H9 (cell line): ENCODE results near the gene SIAH2. TPM values are rescaled to one million over a fixed set of nuclear protein-coding genes. Genes with fewer than 3 reads are reported as not detected.
A peak's percentile ranks its signal among the peaks of the same experiment; 100 is the strongest.

Source experiments
- DNase-seq: peaks from one replicate; pipeline ENCODE4 v3.0.0-alpha.2; 2017
- H2AFZ ChIP-seq: one replicate; pipeline ENCODE4 v1.6.1; 2013; ENCODE audit warnings: mild to moderate bottlenecking, low read length, control low read depth, moderate library complexity
- H2AK5ac ChIP-seq: 2 replicates; pipeline ENCODE4 v1.6.1; 2013; ENCODE audit warnings: low read length, control low read depth, mixed read lengths; ENCODE audit not compliant: insufficient read length
- H2BK120ac ChIP-seq: one replicate; pipeline ENCODE4 v1.6.1; 2013; ENCODE audit warnings: low read depth, mild to moderate bottlenecking, low read length, control low read depth, inconsistent platforms; ENCODE audit not compliant: poor library complexity, severe bottlenecking
- H2BK12ac ChIP-seq: 2 replicates; pipeline ENCODE4 v1.6.1; 2013; ENCODE audit warnings: low read length, control low read depth, mixed read lengths, low read depth; ENCODE audit not compliant: insufficient read length
- H2BK15ac ChIP-seq: 2 replicates; pipeline ENCODE4 v1.6.1; 2013; ENCODE audit warnings: low read depth, low read length, control low read depth
- H2BK20ac ChIP-seq: one replicate; pipeline ENCODE4 v1.6.1; 2013; ENCODE audit warnings: low read depth, mild to moderate bottlenecking, low read length, control low read depth, inconsistent platforms; ENCODE audit not compliant: poor library complexity, severe bottlenecking
- H2BK5ac ChIP-seq: 2 replicates; pipeline ENCODE4 v1.6.1; 2013; ENCODE audit warnings: low read length, control low read depth, mixed read lengths; ENCODE audit not compliant: insufficient read length
- H3K14ac ChIP-seq: 2 replicates; pipeline ENCODE4 v1.6.1; 2013; ENCODE audit warnings: low read length, control low read depth; ENCODE audit not compliant: insufficient read depth
- H3K18ac ChIP-seq: 2 replicates; pipeline ENCODE4 v1.6.1; 2013; ENCODE audit warnings: low read depth, mild to moderate bottlenecking, mixed read lengths, low read length, control low read depth; ENCODE audit not compliant: insufficient read length
- H3K23ac ChIP-seq: 2 replicates; pipeline ENCODE4 v1.6.1; 2013; ENCODE audit warnings: low read length, control low read depth, mixed read lengths, low read depth; ENCODE audit not compliant: insufficient read length
- H3K23me2 ChIP-seq: 2 replicates; pipeline ENCODE4 v1.6.1; 2013; ENCODE audit warnings: low read depth, mild to moderate bottlenecking, mixed read lengths, low read length, control low read depth; ENCODE audit not compliant: insufficient read length, poor library complexity, severe bottlenecking
- H3K27ac ChIP-seq: 2 replicates; pipeline ENCODE4 v1.5.1; 2013; ENCODE audit warnings: low read length, control low read depth, mixed read lengths, low read depth; ENCODE audit not compliant: insufficient read length
- H3K27me3 ChIP-seq: 2 replicates; pipeline ENCODE4 v1.6.1; 2013; ENCODE audit warnings: low read length, control low read depth, inconsistent platforms; ENCODE audit not compliant: insufficient read depth
- H3K4ac ChIP-seq: 2 replicates; pipeline ENCODE4 v1.6.1; 2013; ENCODE audit warnings: low read depth, mild to moderate bottlenecking, control low read depth, inconsistent platforms, low read length, moderate library complexity
- H3K4me1 ChIP-seq: 2 replicates; pipeline ENCODE4 v1.6.1; 2013; ENCODE audit warnings: low read length, control low read depth, inconsistent platforms; ENCODE audit not compliant: insufficient read depth
- H3K4me2 ChIP-seq: 2 replicates; pipeline ENCODE4 v1.6.1; 2013; ENCODE audit warnings: low read length, control low read depth, mixed read lengths; ENCODE audit not compliant: insufficient read length, insufficient read depth
- H3K56ac ChIP-seq: 2 replicates; pipeline ENCODE4 v1.6.1; 2013; ENCODE audit warnings: low read depth, mild to moderate bottlenecking, mixed read lengths, low read length, control low read depth; ENCODE audit not compliant: insufficient read length
- H3K79me1 ChIP-seq: 2 replicates; pipeline ENCODE4 v1.6.1; 2013; ENCODE audit warnings: low read depth, mild to moderate bottlenecking, moderate library complexity, low read length, control low read depth, inconsistent platforms; ENCODE audit not compliant: insufficient read depth, poor library complexity, severe bottlenecking
- H3K79me2 ChIP-seq: 2 replicates; pipeline ENCODE4 v1.6.1; 2013; ENCODE audit warnings: low read length, control low read depth, inconsistent platforms; ENCODE audit not compliant: insufficient read depth
- H3K9ac ChIP-seq: 2 replicates; pipeline ENCODE4 v1.6.1; 2013; ENCODE audit warnings: low read length, control low read depth, mixed read lengths; ENCODE audit not compliant: insufficient read length; ENCODE audit errors: extremely low read depth
- H3K9me3 ChIP-seq: one replicate; pipeline ENCODE4 v1.6.1; 2013; ENCODE audit warnings: low read depth, low read length, inconsistent platforms; ENCODE audit not compliant: control insufficient read depth
- H3T11ph ChIP-seq: one replicate; pipeline ENCODE4 v1.6.1; 2013; ENCODE audit warnings: mild to moderate bottlenecking, low read length, control low read depth, inconsistent platforms
- H4K20me1 ChIP-seq: one replicate; pipeline ENCODE4 v1.6.1; 2013; ENCODE audit not compliant: control insufficient read depth, insufficient read length, insufficient read depth
- H4K5ac ChIP-seq: 2 replicates; pipeline ENCODE4 v1.6.1; 2013; ENCODE audit warnings: low read depth, mild to moderate bottlenecking, mixed read lengths, low read length, control low read depth; ENCODE audit not compliant: insufficient read length
- H4K8ac ChIP-seq: replicated peaks from 2 replicates; pipeline ENCODE4 v1.6.1; 2013; ENCODE audit warnings: low read length, control low read depth, mixed read lengths, low read depth; ENCODE audit not compliant: insufficient read length
- H4K91ac ChIP-seq: 2 replicates; pipeline ENCODE4 v1.6.1; 2013; ENCODE audit warnings: low read depth, mild to moderate bottlenecking, moderate library complexity, mixed read lengths, low read length, control low read depth; ENCODE audit not compliant: insufficient read length
- H3K27ac Mint-ChIP-seq, 3 experiments: 2 replicates in 2 of 3; 3 replicates in 1 of 3; pipeline ENCODE4 v1.8.0; 2020 to 2021; ENCODE audit warnings: mixed read lengths in 3 of 3, mild to moderate bottlenecking in 1 of 3, moderate library complexity in 1 of 3
- H3K27me3 Mint-ChIP-seq: 2 replicates; pipeline ENCODE4 v1.8.0; 2021; ENCODE audit warnings: low read depth, mild to moderate bottlenecking, moderate library complexity, mixed read lengths
- H3K36me3 Mint-ChIP-seq, 3 experiments: 2 replicates in 2 of 3; 3 replicates in 1 of 3; pipeline ENCODE4 v1.8.0; 2020 to 2021; ENCODE audit warnings: low read depth in 3 of 3, mixed read lengths in 3 of 3; ENCODE audit not compliant: insufficient read depth in 1 of 3
- H3K4me1 Mint-ChIP-seq, 2 experiments: 2 replicates each; pipeline ENCODE4 v1.8.0; 2020; ENCODE audit warnings: mixed read lengths in 2 of 2
- H3K4me3 Mint-ChIP-seq, 2 experiments: 2 replicates in 1 of 2; 3 replicates in 1 of 2; pipeline ENCODE4 v1.8.0; 2020 to 2021; ENCODE audit warnings: mild to moderate bottlenecking in 2 of 2, mixed read lengths in 2 of 2, moderate library complexity in 1 of 2
- H3K9me3 Mint-ChIP-seq, 2 experiments: 2 replicates in 1 of 2; 3 replicates in 1 of 2; pipeline ENCODE4 v1.8.0; 2020; ENCODE audit warnings: mild to moderate bottlenecking in 2 of 2, mixed read lengths in 2 of 2, moderate library complexity in 1 of 2
- WGBS: extraction: QIAGEN DNeasy Blood & Tissue Kit; methylation state at CpG from one replicate; pipeline ENCODE4 v1.1.7; 2013; ENCODE audit warnings: missing lambda C conversion rate, low lambda C conversion rate, mixed read lengths; ENCODE audit not compliant: insufficient read length; ENCODE audit errors: extremely low coverage; 5-methylcytosine and 5-hydroxymethylcytosine counted together
- total RNA-seq: library from RNA; stranded (reverse); gene quantifications from 2 replicates; pipeline ENCODE4 v1.2.1, GENCODE V29; 2021
- TF ChIP-seq, protein P1 (sequence below): fragments of 200-600 bp; sonication (generic); conservative IDR thresholded peaks from 3 replicates; pipeline ENCODE4 v1.8.0; 2021; ENCODE audit warnings: antibody characterized with exemption, mild to moderate bottlenecking

SIAH2 gene
- total RNA-seq, 1 experiment from 2014 or later = 17.4 TPM

DNA sequence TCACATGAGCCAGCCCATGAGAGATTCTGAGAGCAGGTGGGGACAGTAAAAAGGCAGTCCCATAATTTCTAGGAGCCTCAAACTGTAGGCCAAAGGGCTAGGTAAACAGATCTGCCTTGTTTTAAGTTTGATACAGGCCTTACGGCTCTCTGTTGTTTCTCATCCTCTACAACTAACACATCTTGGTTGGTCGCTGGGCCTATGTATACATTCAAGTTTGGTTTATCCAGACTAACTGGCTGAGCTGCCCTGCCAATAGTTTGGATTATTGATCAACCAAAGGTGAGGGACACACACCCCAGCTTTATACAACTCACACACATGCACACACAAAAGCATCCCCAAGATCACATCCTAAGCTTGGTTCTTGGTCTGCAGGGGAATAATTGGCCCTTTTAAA is 3.0 kb downstream of the SIAH2 start:
- Histone ChIP-seq H3K4me1 (peaks cover 8% of the 10 kb centered on the region), H3K23me2 (peaks cover 11% of the 10 kb centered on the region), H3K79me1 (no peaks in the 10 kb centered on the region), H3K9ac (no peak overlapping the region), H3K4me2 (no peak overlapping the region), H2BK5ac (no peak overlapping the region), H2BK120ac (no peak overlapping the region), H3K9me3 (no peaks in the 10 kb centered on the region), H3K27ac (no peak overlapping the region), H3T11ph (no peak overlapping the region), H3K14ac (no peak overlapping the region), H3K4ac (no peak overlapping the region), H4K91ac (no peak overlapping the region), H4K20me1 (no peaks in the 10 kb centered on the region), H2AK5ac (no peak overlapping the region), H4K5ac (no peak overlapping the region), H2BK12ac (no peak overlapping the region), H2BK15ac (no peak overlapping the region), H2AFZ (no peak overlapping the region), H3K23ac (no peak overlapping the region), H3K18ac (no peak overlapping the region), H4K8ac (no peak overlapping the region), H3K27me3 (no peaks in the 10 kb centered on the region), H3K79me2 (0 out of 2 replicates have a peak, but pooled peaks cover 4% of the 10 kb centered on the region), H2BK20ac (no peak overlapping the region), H3K56ac (no peak overlapping the region)
- Mint-ChIP-seq H3K27me3 (peaks cover 21% of the 10 kb centered on the region), H3K27ac (0 out of 7 replicates have a peak overlapping the region, but pooled peaks of 1 of the 3 experiments have one; percentile 66), H3K4me3 (no peak overlapping the region; a peak in 1 of 5 replicates), H3K4me1 (peaks cover 29 to 45% of the 10 kb centered on the region in 2 experiments), H3K36me3 (peaks cover 0 to 2% (median 1%) of the 10 kb centered on the region in 3 experiments; a peak in 3 of 7 replicates), H3K9me3 (no peaks in the 10 kb centered on the region; a peak in 1 of 5 replicates)
- no peak for DNase-seq
- TF ChIP-seq, protein P1, sequence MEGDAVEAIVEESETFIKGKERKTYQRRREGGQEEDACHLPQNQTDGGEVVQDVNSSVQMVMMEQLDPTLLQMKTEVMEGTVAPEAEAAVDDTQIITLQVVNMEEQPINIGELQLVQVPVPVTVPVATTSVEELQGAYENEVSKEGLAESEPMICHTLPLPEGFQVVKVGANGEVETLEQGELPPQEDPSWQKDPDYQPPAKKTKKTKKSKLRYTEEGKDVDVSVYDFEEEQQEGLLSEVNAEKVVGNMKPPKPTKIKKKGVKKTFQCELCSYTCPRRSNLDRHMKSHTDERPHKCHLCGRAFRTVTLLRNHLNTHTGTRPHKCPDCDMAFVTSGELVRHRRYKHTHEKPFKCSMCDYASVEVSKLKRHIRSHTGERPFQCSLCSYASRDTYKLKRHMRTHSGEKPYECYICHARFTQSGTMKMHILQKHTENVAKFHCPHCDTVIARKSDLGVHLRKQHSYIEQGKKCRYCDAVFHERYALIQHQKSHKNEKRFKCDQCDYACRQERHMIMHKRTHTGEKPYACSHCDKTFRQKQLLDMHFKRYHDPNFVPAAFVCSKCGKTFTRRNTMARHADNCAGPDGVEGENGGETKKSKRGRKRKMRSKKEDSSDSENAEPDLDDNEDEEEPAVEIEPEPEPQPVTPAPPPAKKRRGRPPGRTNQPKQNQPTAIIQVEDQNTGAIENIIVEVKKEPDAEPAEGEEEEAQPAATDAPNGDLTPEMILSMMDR = no peak
- no CpG with 5 or more reads among the region's 2 CpGs for WGBS
